ENCODE results near the gene ZFAND2A.

DNA sequence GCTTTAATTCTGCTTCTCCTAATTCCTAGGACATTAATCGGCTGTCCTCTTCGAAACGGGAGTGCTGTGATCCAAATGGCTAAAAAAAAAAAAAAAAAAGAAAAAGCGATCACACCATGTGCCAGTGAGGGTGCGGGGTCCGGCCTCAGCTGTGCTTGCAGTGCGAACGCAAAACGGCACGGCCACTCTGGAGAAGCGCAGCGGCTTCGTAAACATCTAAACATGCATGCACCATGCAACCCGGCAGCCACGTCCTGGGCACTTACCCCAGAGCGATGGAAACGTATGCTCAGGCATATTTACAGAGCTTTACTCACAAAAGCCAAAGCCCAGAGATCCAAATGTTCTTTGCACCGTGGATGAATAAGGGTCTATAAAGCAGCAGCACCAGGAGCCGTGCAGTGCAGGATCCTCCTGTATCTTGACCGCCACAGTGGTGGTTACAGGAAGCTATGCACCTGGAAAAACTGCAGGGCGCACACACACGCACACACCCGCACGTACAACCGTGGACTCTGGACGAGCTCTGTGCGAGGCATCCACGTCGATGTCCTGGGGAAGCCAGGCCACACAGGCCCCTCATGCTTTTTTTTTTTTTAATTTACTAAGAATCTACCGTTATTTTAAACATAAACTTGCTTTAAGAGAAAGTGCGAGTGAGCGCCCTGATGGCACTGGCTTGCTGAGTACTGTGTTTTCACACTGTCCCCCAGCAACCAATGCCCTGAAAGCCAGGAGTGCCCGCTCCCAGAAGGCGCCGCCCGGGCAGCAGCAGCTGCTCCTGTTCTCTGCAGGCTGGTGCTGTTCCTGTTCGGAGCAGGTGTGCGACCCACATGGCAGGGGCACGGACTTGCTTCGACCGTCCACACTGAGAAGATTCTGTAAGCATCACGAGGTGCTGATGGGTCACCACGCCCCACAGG, 47.1 kb downstream of the ZFAND2A start:
- TF ChIP-seq CTCF (IDR thresholded peaks at IDR 0.05) (no peak), POLR2A (IDR thresholded peaks at IDR 0.05) (no peak)
